ENCODE measurements around the gene ERI2.

Gene ERI2

DNA sequence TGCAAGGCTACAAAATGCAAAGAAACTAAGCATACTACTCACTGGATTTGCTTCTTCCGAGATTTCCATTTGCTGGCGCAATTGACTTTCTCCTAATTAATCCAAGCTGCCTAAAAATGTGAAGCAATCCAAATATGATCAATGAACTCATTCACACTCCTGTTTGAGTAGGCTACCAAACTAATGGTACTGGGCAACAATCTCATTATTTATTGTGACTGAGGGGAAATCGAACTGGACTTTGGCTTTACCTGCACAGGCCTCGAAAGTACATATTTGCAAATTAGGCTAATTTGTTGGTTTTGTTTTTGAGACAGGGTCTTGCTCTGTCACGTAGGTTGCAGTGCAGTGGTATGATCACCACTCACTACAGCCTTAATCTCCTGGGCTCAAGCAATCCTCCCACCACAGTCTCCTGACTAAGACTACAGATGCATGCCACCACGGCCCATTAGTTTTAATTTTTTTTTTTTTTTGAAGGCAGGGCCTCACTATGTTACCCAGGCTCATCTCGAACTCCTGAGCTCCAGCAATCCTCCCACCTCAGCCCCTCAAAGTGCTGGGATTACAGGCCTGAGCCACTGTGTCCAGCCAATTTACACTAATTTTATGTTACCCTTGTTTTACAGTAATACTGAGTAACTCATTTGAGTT, 2.6 kb downstream of the ERI2 start:
- peaks cover 2% of the 10 kb centered on the region for H3K4me1 ChIP-seq (ENCODE audit: insufficient read depth, low read length)
- H3K36me3 ChIP-seq (ENCODE audit: insufficient read depth, low read length), result peaks cover 17% of the 10 kb centered on the region
- H3K27me3 ChIP-seq (ENCODE audit: insufficient read depth, low read length), result no peaks in the 10 kb centered on the region
- no peaks in the 10 kb centered on the region for H3K9me3 ChIP-seq (ENCODE audit: low read length)
- no peak overlapping the region for H2AFZ ChIP-seq (ENCODE audit: low read depth, low read length)
- no peak overlapping the region for H3K4me3 ChIP-seq (ENCODE audit: low read length)

DNA sequence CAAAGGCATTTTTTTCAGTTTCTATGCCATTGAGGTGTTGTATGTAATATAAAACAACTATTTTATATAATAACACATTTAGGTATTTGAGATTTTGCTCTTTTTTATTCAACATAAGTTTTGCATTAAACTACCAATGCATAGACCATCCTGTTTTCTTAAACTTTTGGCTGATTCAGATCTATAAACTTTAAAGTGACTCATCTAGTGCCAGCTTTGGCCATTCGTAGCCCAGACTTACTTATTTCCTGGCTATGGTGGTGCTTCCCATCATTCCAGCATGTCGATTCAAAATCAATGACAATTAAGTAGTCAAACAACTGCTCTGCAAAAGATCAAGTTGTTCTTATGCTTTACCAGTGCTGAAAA, 3.1 kb downstream of the ERI2 start:
- no peak overlapping the region for H2AFZ ChIP-seq (ENCODE audit: low read depth, low read length)
- H3K36me3 ChIP-seq (ENCODE audit: insufficient read depth, low read length), result peaks cover 22% of the 10 kb centered on the region
- H3K4me3 ChIP-seq (ENCODE audit: low read length), result no peak overlapping the region
- H3K27me3 ChIP-seq (ENCODE audit: insufficient read depth, low read length), result no peaks in the 10 kb centered on the region
- H3K9me3 ChIP-seq (ENCODE audit: low read length), result no peaks in the 10 kb centered on the region
- peaks cover 2% of the 10 kb centered on the region for H3K4me1 ChIP-seq (ENCODE audit: insufficient read depth, low read length)

DNA sequence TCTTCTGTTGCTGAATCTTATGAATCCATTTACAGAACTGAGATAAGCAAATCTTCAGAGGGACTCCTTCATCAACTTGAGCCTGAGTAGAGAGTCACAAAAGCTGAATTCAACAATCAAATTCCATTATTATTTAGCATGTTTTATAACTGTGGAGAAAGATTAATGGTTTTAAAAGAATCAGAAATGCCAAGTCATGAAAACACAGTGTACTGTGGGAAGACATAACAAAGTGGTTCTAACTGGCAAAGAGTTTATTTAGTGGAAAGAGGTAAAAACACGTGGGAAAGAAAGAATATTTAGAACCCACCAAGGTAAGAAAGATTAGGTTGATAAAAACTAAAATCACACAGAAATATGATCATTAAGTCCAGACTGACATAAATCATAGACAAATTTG, 5.0 kb downstream of the ERI2 start:
- Histone ChIP-seq H3K36me3 (ENCODE audit: insufficient read depth, low read length) (peaks cover 35% of the 10 kb centered on the region), H3K4me3 (ENCODE audit: low read length) (no peak overlapping the region), H3K27me3 (ENCODE audit: insufficient read depth, low read length) (no peaks in the 10 kb centered on the region), H3K4me1 (ENCODE audit: insufficient read depth, low read length) (no peaks in the 10 kb centered on the region), H3K9me3 (ENCODE audit: low read length) (no peaks in the 10 kb centered on the region), H2AFZ (ENCODE audit: low read depth, low read length) (no peak overlapping the region)

DNA sequence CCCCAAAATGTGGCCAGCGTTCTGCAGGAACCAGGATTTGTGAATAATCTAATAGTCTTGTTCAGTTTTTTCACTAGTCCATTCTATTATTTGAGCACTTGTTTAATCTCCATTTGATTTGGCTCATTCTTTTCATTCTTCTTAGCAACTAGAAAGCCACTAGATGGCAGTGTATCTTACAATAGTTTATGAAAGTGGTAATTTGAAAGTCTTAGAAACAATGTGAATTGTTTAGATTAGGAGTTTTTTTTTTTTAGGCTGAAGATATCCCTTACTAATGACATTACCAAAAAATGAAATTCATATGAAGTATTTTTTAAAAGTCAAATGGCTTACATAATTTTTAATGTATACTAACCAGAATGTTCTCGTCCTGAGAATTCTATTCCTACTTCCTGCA, 6.7 kb downstream of the ERI2 start:
- Histone ChIP-seq H3K36me3 (ENCODE audit: insufficient read depth, low read length) (peaks cover 43% of the 10 kb centered on the region), H3K9me3 (ENCODE audit: low read length) (no peaks in the 10 kb centered on the region), H3K4me1 (ENCODE audit: insufficient read depth, low read length) (no peaks in the 10 kb centered on the region), H3K4me3 (ENCODE audit: low read length) (no peak overlapping the region), H3K27me3 (ENCODE audit: insufficient read depth, low read length) (no peaks in the 10 kb centered on the region), H2AFZ (ENCODE audit: low read depth, low read length) (no peak overlapping the region)

DNA sequence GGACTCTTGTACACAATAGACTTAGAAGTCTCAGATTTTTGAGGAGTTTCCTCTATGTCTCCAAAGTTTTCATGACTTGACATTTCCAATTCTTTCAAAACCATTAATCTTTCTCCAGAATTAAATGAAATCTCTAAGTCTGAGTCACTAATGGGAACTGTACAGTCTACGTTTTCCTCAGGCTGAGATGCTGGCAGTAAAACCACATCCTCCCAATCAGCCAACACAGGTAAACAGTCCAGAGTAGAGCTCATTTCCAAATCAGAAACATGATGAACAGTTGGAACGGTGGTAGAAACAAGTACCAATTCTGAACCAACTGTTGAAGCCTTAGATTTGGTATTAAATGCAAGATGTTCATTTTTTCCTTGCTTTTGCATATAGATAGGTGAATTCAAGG, 7.9 kb downstream of the ERI2 start:
- H3K9me3 ChIP-seq (ENCODE audit: low read length), result no peaks in the 10 kb centered on the region

DNA sequence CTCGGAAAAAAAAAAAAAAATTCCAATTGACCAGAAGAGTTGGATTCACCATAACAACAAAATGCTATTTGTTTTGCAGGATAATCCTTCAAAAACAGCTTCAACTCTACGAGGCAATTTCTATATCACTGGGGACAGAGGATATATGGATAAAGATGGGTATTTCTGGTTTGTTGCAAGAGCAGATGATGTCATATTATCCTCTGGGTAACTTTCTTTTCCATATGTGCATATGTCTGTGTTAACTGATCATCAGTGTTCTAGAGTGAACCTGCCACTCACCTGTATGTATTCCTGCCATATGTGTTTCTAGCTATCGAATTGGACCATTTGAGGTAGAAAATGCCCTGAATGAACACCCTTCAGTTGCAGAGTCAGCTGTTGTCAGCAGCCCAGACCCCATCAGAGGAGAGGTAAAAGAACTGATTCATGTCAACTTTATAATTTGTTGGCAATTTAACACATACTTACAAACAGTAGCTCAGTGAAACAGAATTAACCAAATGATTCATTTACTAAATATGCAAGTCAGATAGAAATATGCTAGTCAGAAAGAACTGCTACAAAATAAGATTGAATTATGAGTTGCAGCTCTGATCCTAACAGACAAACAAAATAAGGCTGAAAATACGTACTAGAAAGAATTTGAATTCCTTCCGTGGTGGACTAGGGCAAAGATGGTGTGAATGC, 14.2 kb downstream of the ERI2 start:
- no peak overlapping the region for H2AFZ ChIP-seq (ENCODE audit: low read depth, low read length)
- H3K9me3 ChIP-seq (ENCODE audit: low read length), result no peaks in the 10 kb centered on the region
- H3K4me3 ChIP-seq (ENCODE audit: low read length), result no peak overlapping the region
- H3K36me3 ChIP-seq (ENCODE audit: insufficient read depth, low read length), result peaks cover 14% of the 10 kb centered on the region
- H3K27me3 ChIP-seq (ENCODE audit: insufficient read depth, low read length), result no peaks in the 10 kb centered on the region
- no peaks in the 10 kb centered on the region for H3K4me1 ChIP-seq (ENCODE audit: insufficient read depth, low read length)

More for the DNA sequence above, 7.9 kb downstream of the ERI2 start:
- peaks cover 43% of the 10 kb centered on the region for H3K36me3 ChIP-seq (ENCODE audit: insufficient read depth, low read length)
- H3K27me3 ChIP-seq (ENCODE audit: insufficient read depth, low read length), result no peaks in the 10 kb centered on the region
- no peak overlapping the region for H3K4me3 ChIP-seq (ENCODE audit: low read length)
- H2AFZ ChIP-seq (ENCODE audit: low read depth, low read length), result no peak overlapping the region
- no peaks in the 10 kb centered on the region for H3K4me1 ChIP-seq (ENCODE audit: insufficient read depth, low read length)

DNA sequence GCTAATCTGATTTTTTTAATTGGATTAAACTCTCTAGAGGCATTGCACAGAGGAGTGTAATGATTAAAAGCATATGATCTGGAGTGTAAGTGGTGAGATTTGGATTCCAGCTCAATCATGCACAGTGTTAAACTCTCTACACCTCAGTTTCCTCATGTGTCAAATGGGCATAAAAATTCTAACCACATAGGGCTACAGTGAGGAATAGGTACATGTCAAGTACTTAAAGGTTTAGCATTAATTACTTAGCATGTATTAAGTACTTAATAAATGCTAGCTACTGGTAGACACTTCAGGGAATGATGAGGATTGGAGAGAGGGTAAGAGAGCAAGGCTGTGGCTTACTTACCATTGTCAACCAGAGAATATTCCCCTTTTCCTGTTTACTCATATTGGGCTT, 17.1 kb downstream of the ERI2 start:
- no peaks in the 10 kb centered on the region for H3K27me3 ChIP-seq (ENCODE audit: insufficient read depth, low read length)
- H2AFZ ChIP-seq (ENCODE audit: low read depth, low read length), result no peak overlapping the region
- H3K4me1 ChIP-seq (ENCODE audit: insufficient read depth, low read length), result no peaks in the 10 kb centered on the region
- H3K4me3 ChIP-seq (ENCODE audit: low read length), result no peak overlapping the region
- H3K36me3 ChIP-seq (ENCODE audit: insufficient read depth, low read length), result no peaks in the 10 kb centered on the region
- H3K9me3 ChIP-seq (ENCODE audit: low read length), result no peaks in the 10 kb centered on the region

DNA sequence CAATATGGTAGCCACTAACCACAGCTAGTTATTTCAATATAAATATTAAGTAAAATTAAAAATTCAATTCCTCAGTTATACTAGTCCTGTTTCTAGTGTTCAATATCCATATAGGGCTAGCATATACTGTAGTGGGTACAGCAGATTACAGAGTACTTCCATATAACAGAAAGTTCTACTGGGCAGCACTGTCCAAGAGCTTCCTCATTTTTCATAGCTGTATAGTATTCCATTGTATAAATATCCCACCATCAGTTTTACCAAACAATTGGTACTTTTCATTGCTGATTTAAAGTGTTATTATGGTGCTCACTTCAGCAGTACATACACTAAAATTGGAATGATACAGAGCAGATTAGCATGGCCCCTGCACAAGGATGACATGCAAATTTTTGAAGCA, 22.1 kb downstream of the ERI2 start:
- H3K36me3 ChIP-seq (ENCODE audit: insufficient read depth, low read length), result no peaks in the 10 kb centered on the region
- H3K27me3 ChIP-seq (ENCODE audit: insufficient read depth, low read length), result no peaks in the 10 kb centered on the region
- no peaks in the 10 kb centered on the region for H3K4me1 ChIP-seq (ENCODE audit: insufficient read depth, low read length)
- H2AFZ ChIP-seq (ENCODE audit: low read depth, low read length), result no peak overlapping the region
- H3K4me3 ChIP-seq (ENCODE audit: low read length), result no peak overlapping the region
- H3K9me3 ChIP-seq (ENCODE audit: low read length), result no peaks in the 10 kb centered on the region

DNA sequence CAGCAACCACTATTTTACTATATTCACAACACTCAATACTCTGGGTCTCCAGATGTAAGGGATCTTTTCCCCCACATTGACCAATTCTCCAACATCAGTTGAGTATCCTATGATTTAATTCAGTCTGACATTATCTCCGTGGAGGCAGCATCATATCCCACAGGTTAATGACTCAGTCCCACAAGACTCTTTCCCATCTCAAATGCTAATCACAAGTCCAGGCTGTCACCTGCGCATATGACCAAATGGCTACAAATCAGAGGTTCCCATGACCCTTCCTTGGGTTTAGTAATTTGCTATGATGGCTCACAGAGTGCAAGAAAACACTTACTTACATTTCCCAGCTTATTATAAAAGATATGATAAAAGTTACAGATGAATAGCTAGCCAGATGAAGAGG, 23.8 kb downstream of the ERI2 start:
- no peak overlapping the region for H3K4me3 ChIP-seq (ENCODE audit: low read length)
- H2AFZ ChIP-seq (ENCODE audit: low read depth, low read length), result no peak overlapping the region
- H3K4me1 ChIP-seq (ENCODE audit: insufficient read depth, low read length), result no peaks in the 10 kb centered on the region
- no peaks in the 10 kb centered on the region for H3K36me3 ChIP-seq (ENCODE audit: insufficient read depth, low read length)
- H3K27me3 ChIP-seq (ENCODE audit: insufficient read depth, low read length), result no peaks in the 10 kb centered on the region
- H3K9me3 ChIP-seq (ENCODE audit: low read length), result no peaks in the 10 kb centered on the region

DNA sequence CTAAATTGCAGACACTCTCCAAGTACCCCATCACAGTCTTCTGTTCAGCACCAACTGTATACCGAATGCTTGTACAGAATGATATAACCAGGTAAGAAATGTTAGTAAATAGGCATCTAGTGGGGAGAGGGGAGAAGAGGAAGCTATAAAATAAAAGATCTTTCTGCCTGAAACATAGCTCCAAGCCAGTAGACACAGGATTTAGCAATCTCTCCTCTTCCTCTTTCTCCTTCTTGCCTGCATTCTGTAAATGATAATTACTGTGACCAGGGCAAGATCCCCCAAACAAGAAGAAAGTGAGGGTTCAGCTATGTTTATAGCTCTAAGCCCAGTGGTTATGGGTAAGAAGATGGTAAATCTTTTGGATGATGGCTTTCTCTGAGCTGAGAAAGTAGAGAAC, 24.6 kb downstream of the ERI2 start:
- H3K4me1 ChIP-seq (ENCODE audit: insufficient read depth, low read length), result no peaks in the 10 kb centered on the region
- H3K27me3 ChIP-seq (ENCODE audit: insufficient read depth, low read length), result no peaks in the 10 kb centered on the region
- H3K36me3 ChIP-seq (ENCODE audit: insufficient read depth, low read length), result no peaks in the 10 kb centered on the region
- H3K9me3 ChIP-seq (ENCODE audit: low read length), result no peaks in the 10 kb centered on the region
- no peak overlapping the region for H3K4me3 ChIP-seq (ENCODE audit: low read length)
- H2AFZ ChIP-seq (ENCODE audit: low read depth, low read length), result no peak overlapping the region

DNA sequence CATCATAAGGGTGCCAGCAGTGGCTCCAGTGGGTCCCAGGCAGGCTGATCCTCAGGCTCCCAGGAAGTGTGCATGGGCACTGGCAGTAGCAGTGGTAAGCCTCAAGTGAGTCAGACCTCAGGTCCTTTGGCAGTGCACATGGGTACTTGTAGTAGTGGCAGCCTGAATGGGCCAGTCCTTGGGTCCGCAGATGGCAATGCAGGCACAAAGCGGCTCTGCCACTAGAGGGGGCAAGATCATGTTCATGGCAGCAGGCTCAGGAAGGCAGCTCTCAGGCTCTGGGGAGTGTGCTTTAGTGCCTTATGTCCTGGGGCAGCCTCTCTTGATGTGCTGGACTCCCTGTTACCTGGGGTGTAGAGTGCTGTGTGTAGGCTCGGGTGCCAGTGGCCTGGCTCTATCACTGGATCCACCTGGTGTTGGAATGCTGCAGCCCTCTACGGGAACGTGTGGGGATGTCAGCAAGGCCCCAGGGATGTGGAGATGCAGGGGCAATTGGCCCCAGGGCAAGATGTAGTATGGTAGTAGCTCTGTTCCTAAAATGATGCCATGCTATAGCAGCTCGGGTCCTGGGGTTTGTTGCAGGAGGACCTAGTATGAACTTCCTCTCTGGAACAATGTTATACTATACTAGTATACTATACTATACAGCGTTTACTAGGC, 31.4 kb downstream of the ERI2 start:
- no peak overlapping the region for H2AFZ ChIP-seq (ENCODE audit: low read depth, low read length)
- no peak overlapping the region for H3K4me3 ChIP-seq (ENCODE audit: low read length)
- no peaks in the 10 kb centered on the region for H3K36me3 ChIP-seq (ENCODE audit: insufficient read depth, low read length)
- H3K9me3 ChIP-seq (ENCODE audit: low read length), result no peaks in the 10 kb centered on the region
- no peaks in the 10 kb centered on the region for H3K4me1 ChIP-seq (ENCODE audit: insufficient read depth, low read length)
- no peaks in the 10 kb centered on the region for H3K27me3 ChIP-seq (ENCODE audit: insufficient read depth, low read length)

DNA sequence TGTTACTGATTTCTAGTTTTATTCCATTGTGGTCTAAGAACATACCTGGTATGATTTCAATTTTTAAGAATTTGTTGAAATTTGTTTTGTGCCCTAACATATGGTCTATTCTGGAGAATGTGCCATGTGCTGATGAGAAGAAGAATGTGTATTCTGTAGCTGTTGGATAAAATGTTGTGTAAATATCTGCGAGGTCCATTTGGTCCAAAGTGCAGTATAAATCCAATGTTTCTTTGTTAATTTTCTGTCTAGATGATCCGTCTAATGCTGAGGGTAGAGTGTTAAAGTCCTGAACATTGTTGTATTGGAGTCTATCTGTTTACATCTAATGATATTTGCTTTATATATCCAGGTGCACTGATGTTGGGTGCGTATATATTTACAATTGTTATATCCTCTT, 32.6 kb downstream of the ERI2 start:
- Histone ChIP-seq H3K4me1 (ENCODE audit: insufficient read depth, low read length) (no peaks in the 10 kb centered on the region), H3K36me3 (ENCODE audit: insufficient read depth, low read length) (no peaks in the 10 kb centered on the region), H2AFZ (ENCODE audit: low read depth, low read length) (no peak overlapping the region), H3K4me3 (ENCODE audit: low read length) (no peak overlapping the region), H3K27me3 (ENCODE audit: insufficient read depth, low read length) (no peaks in the 10 kb centered on the region), H3K9me3 (ENCODE audit: low read length) (no peaks in the 10 kb centered on the region)

DNA sequence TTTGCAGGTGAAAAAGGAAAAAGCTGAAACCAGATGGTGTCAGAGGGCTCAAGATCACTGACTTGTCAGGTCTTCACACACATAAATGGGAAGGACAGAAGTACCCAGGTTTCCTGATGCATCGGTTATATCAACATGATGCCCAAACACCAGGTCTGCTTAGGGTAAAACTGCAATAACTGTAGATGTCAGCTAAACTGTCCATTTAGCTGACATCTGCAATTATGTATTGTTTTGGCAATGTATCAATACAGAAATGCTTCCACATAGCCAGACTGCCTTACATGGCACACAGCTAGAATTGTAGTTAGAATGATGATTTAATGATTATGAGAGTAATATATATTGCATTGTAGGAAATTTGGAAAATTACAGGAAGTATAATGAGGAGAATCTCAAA, 37.5 kb downstream of the ERI2 start:
- Histone ChIP-seq H3K4me1 (ENCODE audit: insufficient read depth, low read length) (no peaks in the 10 kb centered on the region), H2AFZ (ENCODE audit: low read depth, low read length) (no peak overlapping the region), H3K27me3 (ENCODE audit: insufficient read depth, low read length) (no peaks in the 10 kb centered on the region)

More for the DNA sequence above, 37.5 kb downstream of the ERI2 start:
- no peaks in the 10 kb centered on the region for H3K9me3 ChIP-seq (ENCODE audit: low read length)
- H3K4me3 ChIP-seq (ENCODE audit: low read length), result no peak overlapping the region
- H3K36me3 ChIP-seq (ENCODE audit: insufficient read depth, low read length), result no peaks in the 10 kb centered on the region
